GM10266 (cell line): ENCODE data around the gene SLC23A1.

Experiments used
- DNase-seq: peaks from one replicate; pipeline ENCODE4 v3.0.0; 2012; ENCODE audit errors: extremely low spot score
- CTCF ChIP-seq: IDR thresholded peaks from 2 replicates; pipeline ENCODE4 v1.5.1; 2012; ENCODE audit warnings: mild to moderate bottlenecking, low read depth; ENCODE audit not compliant: control insufficient read depth, insufficient read depth; ENCODE audit errors: missing control alignments

Gene SLC23A1

GRCh38 chr5:139399501-139400121 lies 16.5 kb upstream of the SLC23A1 start:
- peak; percentile 82 for DNase-seq
- TF ChIP-seq CTCF: no peak

- TF ChIP-seq CTCF: no peak
- no peak for DNase-seq
These were observed 14.8 kb upstream of the SLC23A1 start for GRCh38 chr5:139397921-139398320.

- DNase-seq: no peak
- no peak for TF ChIP-seq CTCF
These were observed 13.6 kb upstream of the SLC23A1 start for GRCh38 chr5:139396691-139397090.

- DNase-seq: no peak
- no peak for TF ChIP-seq CTCF
These were observed 12.9 kb upstream of the SLC23A1 start for GRCh38 chr5:139395844-139396640.

GRCh38 chr5:139394654-139395566 lies 11.8 kb upstream of the SLC23A1 start, which contains the start of gene PROB1:
Gene PROB1 (minus strand): TSS chr5:139395104. CDS start chr5:139395081, 23 bp downstream.
- DNase-seq: no peak
- no peak for TF ChIP-seq CTCF

GRCh38 chr5:139394123-139394653 lies 11.1 kb upstream of the SLC23A1 start:
- TF ChIP-seq CTCF: peak; percentile 82

More at GRCh38 chr5:139394123-139394653, 11.1 kb upstream of the SLC23A1 start:
- DNase-seq: peak; percentile 82
